Measurements from ENCODE around the gene UBE2E1.

UBE2E1 gene

GRCh38 chr3:23805633-23806533 is at the start of gene UBE2E1:
Gene UBE2E1 (plus strand): TSS chr3:23805955. CDS start chr3:23807270, 1,315 bp downstream.
- TF ChIP-seq CTCF (IDR thresholded peaks at IDR 0.05; ENCODE audit: low read depth, low read length): no peak
- DNase-seq (ENCODE audit: extremely low read depth, low read depth): peak; percentile 44

GRCh38 chr3:23756206-23756840 is 49.4 kb upstream of the UBE2E1 start:
- DNase-seq (ENCODE audit: extremely low read depth, low read depth): no peak
- TF ChIP-seq CTCF (IDR thresholded peaks at IDR 0.05; ENCODE audit: low read depth, low read length): no peak

- no peak for TF ChIP-seq CTCF (IDR thresholded peaks at IDR 0.05; ENCODE audit: low read depth, low read length)
- DNase-seq (ENCODE audit: extremely low read depth, low read depth): no peak
Measured at GRCh38 chr3:23758253-23758838, 47.4 kb upstream of the UBE2E1 start.

GRCh38 chr3:23760325-23760724 is 45.4 kb upstream of the UBE2E1 start:
- TF ChIP-seq CTCF (IDR thresholded peaks at IDR 0.05; ENCODE audit: low read depth, low read length): no peak
- DNase-seq (ENCODE audit: extremely low read depth, low read depth): no peak

- DNase-seq (ENCODE audit: extremely low read depth, low read depth): no peak
- TF ChIP-seq CTCF (IDR thresholded peaks at IDR 0.05; ENCODE audit: low read depth, low read length): no peak
Measured at GRCh38 chr3:23760871-23761373, 44.8 kb upstream of the UBE2E1 start.

- peak; percentile 7 for TF ChIP-seq CTCF (IDR thresholded peaks at IDR 0.05; ENCODE audit: low read depth, low read length)
- no peak for DNase-seq (ENCODE audit: extremely low read depth, low read depth)
Measured at GRCh38 chr3:23761440-23761896, 44.3 kb upstream of the UBE2E1 start.

Measured in AG09319 (cell line).